ENCODE data around the gene PDXK. TPM values are rescaled to one million over a fixed set of nuclear protein-coding genes. Genes with fewer than 3 reads are reported as not detected.

Gene PDXK
- total RNA-seq, 6 experiments from 2014 or later: 52.9 to 87.5 (median 58.9) TPM

DNA sequence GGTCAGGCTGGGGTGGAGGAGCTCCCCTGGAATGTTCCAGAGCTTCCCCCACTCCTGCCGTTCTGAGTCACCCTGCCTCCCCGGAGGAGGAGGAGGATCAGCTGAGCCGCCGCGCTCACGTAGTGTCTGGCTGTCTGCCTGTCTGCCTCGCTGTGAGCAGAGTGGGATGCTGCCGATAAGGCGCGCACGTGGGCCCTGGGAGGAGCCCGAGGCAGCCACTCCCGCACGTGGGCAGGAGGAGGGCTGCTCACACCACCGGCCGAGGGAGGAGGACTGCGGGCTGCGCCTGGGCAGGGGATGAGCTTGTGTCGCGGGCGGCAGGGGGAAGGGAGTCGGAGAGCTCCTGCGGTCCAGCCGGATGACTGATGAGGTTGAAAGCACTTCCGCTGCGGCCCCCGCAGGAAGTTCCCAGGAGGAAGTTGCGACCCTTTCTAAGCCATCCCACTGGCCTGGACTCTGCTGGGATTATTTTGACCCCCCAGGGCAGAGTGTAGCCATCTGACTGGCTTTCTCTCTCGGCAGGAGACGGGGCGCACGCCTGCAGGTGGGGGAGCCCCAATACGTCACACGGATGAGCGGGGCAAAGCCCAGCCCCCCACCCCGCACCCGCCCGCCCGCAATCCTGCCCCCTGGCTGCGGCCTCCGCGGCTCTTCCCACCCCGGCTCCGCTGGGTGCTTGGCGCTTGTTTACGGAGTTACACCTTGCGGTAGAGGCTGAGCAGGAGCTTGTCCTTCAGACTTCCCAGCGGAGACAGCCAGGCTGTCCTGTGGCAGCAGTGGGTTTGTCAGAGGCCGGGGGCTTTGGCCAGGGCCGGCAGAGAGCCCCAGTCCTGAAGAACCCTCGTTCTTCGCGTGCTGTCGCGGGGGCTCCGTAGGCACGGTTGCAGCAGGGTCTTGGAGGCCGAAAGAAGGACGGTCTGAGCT is 9.8 kb downstream of the PDXK start:
- H3K4me3 ChIP-seq: peak overlapping the region; percentile 47 to 59 (median 50)
- H3K27me3 ChIP-seq: no peaks in the 10 kb centered on the region
- 12% methylated on average over 27 of the region's 59 CpGs for WGBS (ENCODE audit: insufficient coverage, low coverage, low lambda C conversion rate, missing lambda C conversion rate)
- intact Hi-C loops (cut with DNase I): no loop called here
- H3K36me3 ChIP-seq: peaks cover 0 to 6% (median 0%) of the 10 kb centered on the region in 4 donors
- peaks cover 2 to 80% (median 47%) of the 10 kb centered on the region in 4 donors for H3K4me1 ChIP-seq
- DNase-seq (peak; percentile 97 to 99 (median 98)), ATAC-seq (peak; percentile 66 to 84 (median 72))
- H3K9me3 ChIP-seq: no peaks in the 10 kb centered on the region
- H3K27ac ChIP-seq: peak overlapping the region; percentile 92 to 98 (median 94)
- TF ChIP-seq, protein P1, sequence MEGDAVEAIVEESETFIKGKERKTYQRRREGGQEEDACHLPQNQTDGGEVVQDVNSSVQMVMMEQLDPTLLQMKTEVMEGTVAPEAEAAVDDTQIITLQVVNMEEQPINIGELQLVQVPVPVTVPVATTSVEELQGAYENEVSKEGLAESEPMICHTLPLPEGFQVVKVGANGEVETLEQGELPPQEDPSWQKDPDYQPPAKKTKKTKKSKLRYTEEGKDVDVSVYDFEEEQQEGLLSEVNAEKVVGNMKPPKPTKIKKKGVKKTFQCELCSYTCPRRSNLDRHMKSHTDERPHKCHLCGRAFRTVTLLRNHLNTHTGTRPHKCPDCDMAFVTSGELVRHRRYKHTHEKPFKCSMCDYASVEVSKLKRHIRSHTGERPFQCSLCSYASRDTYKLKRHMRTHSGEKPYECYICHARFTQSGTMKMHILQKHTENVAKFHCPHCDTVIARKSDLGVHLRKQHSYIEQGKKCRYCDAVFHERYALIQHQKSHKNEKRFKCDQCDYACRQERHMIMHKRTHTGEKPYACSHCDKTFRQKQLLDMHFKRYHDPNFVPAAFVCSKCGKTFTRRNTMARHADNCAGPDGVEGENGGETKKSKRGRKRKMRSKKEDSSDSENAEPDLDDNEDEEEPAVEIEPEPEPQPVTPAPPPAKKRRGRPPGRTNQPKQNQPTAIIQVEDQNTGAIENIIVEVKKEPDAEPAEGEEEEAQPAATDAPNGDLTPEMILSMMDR (IDR thresholded peaks at IDR 0.05): peak; percentile 11 to 41 (median 32)
- TF ChIP-seq POLR2A (IDR thresholded peaks at IDR 0.05): peak; percentile 83

DNA sequence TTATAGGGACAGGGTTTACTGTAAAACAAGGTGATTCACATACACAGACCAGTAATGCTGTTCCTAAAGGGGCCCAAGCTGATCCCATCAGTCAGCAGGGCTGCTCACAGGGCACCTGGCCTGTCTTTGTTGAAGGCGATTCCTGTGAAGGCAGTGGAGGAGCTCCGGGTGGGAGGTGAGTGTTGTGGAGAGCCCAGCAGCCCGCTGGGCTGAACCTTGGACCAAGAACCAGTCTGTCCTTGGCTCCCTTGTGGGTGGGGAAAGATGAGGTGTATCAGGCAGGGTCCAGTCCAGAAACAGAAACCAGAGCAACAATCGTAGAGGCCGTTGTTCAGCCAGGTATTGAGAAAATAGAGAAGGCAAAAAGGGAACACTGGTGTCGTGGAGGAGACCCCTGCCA is 12.5 kb downstream of the PDXK start:
- WGBS (ENCODE audit: insufficient coverage, low coverage, low lambda C conversion rate, missing lambda C conversion rate): 43% methylated on average over 6 of the region's 6 CpGs
- TF ChIP-seq POLR2A (IDR thresholded peaks at IDR 0.05): peak; percentile 44
- TF ChIP-seq, protein P1 (IDR thresholded peaks at IDR 0.05): no peak
- H3K9me3 ChIP-seq: no peaks in the 10 kb centered on the region
- ATAC-seq (peak; percentile 13 to 40 (median 30)), DNase-seq (peak in 1 of 3 donors; percentile 74)
- intact Hi-C loops (cut with DNase I): no loop called here
- peaks cover 0 to 2% (median 0%) of the 10 kb centered on the region in 4 donors for H3K36me3 ChIP-seq
- no peaks in the 10 kb centered on the region for H3K27me3 ChIP-seq
- H3K4me3 ChIP-seq: peak overlapping the region in 1 of 3 donors; percentile 32
- peaks cover 2 to 81% (median 36%) of the 10 kb centered on the region in 4 donors for H3K4me1 ChIP-seq
- H3K27ac ChIP-seq: peak overlapping the region; percentile 72 to 98 (median 83)

DNA sequence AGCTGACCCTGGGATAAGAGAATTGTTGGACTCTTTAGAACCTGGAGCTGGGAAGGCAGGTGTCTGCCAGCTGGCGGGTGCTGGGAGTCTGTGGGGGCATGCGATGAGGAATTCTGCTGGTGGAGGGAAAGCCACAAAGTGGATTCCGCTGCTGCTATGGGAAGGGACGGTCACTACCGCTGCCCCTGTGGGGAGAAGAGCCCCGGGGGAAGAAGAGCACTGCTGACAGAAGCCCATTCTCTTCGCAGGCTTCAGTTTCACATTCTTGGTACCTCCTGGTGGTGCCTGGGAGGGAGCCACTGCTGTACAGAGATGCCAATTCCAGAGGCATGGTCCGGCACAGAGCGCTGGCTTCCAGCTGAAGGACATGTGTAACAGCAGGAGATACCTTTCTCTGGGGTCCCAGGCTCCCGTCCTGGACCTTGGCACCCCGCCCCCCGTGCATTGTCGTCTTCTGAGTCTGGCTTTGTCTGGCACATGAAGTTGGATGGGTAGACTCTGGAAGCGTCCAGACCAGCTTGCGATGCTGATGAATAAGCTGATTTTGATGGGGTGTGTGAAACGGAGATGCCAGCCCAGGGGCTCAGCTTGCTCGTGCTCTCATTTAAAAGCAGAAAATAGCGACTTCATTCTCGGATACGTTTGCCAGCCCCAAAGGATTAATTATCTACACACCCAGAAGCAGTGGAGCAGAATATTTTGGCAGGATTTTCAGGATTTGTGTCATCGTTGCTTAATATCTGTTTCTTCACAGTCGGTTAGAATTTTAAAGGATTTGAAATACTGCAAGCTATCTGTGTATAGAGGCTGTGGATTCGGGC is 13.2 kb downstream of the PDXK start:
- no peaks in the 10 kb centered on the region for H3K9me3 ChIP-seq
- H3K4me3 ChIP-seq: peak overlapping the region in 2 of 3 donors; percentile 17 to 32
- no peaks in the 10 kb centered on the region for H3K27me3 ChIP-seq
- no peak for TF ChIP-seq POLR2A (IDR thresholded peaks at IDR 0.05)
- TF ChIP-seq, protein P1 (IDR thresholded peaks at IDR 0.05): no peak
- ATAC-seq (peak in 1 of 4 donors; percentile 2), DNase-seq (no peak)
- 33% methylated on average over 10 of the region's 23 CpGs for WGBS (ENCODE audit: insufficient coverage, low coverage, low lambda C conversion rate, missing lambda C conversion rate)
- peaks cover 2 to 81% (median 31%) of the 10 kb centered on the region in 4 donors for H3K4me1 ChIP-seq
- H3K27ac ChIP-seq: peak overlapping the region; percentile 72 to 98 (median 83)
- intact Hi-C loops (cut with DNase I): no loop called here
- peaks cover 0 to 2% (median 0%) of the 10 kb centered on the region in 4 donors for H3K36me3 ChIP-seq

DNA sequence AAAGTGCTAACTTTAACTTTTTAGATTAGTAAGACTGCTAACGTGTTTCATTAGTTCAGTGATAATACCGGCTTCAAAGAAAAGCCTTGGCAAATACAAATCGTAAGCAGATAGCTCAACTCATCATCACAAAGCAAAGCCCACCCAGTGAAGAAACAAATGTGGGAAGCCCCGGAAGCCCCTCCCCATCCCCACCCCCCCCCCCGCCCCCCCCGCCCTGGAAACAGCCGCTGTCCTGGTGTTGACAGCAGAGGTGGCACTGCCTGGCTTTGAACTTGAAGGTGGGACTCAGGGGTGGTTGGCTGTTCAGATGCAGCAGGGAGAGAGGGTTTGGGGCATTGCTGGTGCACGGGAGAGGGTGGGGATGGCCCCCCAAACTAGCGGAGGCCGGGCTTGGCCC is 14.1 kb downstream of the PDXK start:
- WGBS (ENCODE audit: insufficient coverage, low coverage, low lambda C conversion rate, missing lambda C conversion rate): 24% methylated on average over 5 of the region's 10 CpGs
- Histone ChIP-seq H3K27ac (peak overlapping the region in 1 of 3 donors; percentile 98), H3K27me3 (no peaks in the 10 kb centered on the region), H3K4me3 (no peak overlapping the region), H3K9me3 (no peaks in the 10 kb centered on the region), H3K4me1 (peaks cover 1 to 81% (median 28%) of the 10 kb centered on the region in 4 donors), H3K36me3 (peaks cover 0 to 2% (median 0%) of the 10 kb centered on the region in 4 donors)
- no peak for DNase-seq
- intact Hi-C loops (cut with DNase I): no loop called here
- TF ChIP-seq, protein P1 (IDR thresholded peaks at IDR 0.05): no peak
- TF ChIP-seq POLR2A (IDR thresholded peaks at IDR 0.05): no peak
- ATAC-seq: no peak
